Adipocyte (in vitro differentiated cells): ENCODE data around the gene LMOD2.

ENCODE experiments used
- DNase-seq: peaks from one replicate; pipeline ENCODE4 v3.0.0-alpha.2; 2015; ENCODE audit warnings: low read depth
- H3K27me3 ChIP-seq: replicated peaks from 2 replicates; pipeline ENCODE4 v1.7.0; 2013; ENCODE audit warnings: mild to moderate bottlenecking, low read length, moderate library complexity; ENCODE audit not compliant: control insufficient read depth, insufficient read depth
- H3K36me3 ChIP-seq: 2 replicates; pipeline ENCODE4 v1.7.0; 2013; ENCODE audit warnings: low read length, mild to moderate bottlenecking, moderate library complexity; ENCODE audit not compliant: control insufficient read depth, insufficient read depth, severe bottlenecking
- H3K4me1 ChIP-seq: 2 replicates; pipeline ENCODE4 v1.7.0; 2013; ENCODE audit warnings: mild to moderate bottlenecking, low read length, moderate library complexity; ENCODE audit not compliant: control insufficient read depth, insufficient read depth
- H3K4me3 ChIP-seq: 2 replicates; pipeline ENCODE4 v1.7.0; 2013; ENCODE audit warnings: mild to moderate bottlenecking, low read length, moderate library complexity
- H3K9ac ChIP-seq: 2 replicates; pipeline ENCODE4 v1.7.0; 2013; ENCODE audit warnings: mild to moderate bottlenecking, low read length, moderate library complexity
- H3K9me3 ChIP-seq: 2 replicates; pipeline ENCODE4 v1.7.0; 2013; ENCODE audit warnings: mild to moderate bottlenecking, low read length, moderate library complexity; ENCODE audit not compliant: control insufficient read depth

Gene LMOD2

GRCh38 chr7:123692471-123692877 is 36.8 kb downstream of the LMOD2 start:
- Histone ChIP-seq H3K4me3 (no peak overlapping the region), H3K9ac (no peak overlapping the region), H3K4me1 (no peaks in the 10 kb centered on the region), H3K36me3 (peaks cover 73% of the 10 kb centered on the region), H3K27me3 (no peaks in the 10 kb centered on the region), H3K9me3 (no peaks in the 10 kb centered on the region)
- DNase-seq: no peak

DNA sequence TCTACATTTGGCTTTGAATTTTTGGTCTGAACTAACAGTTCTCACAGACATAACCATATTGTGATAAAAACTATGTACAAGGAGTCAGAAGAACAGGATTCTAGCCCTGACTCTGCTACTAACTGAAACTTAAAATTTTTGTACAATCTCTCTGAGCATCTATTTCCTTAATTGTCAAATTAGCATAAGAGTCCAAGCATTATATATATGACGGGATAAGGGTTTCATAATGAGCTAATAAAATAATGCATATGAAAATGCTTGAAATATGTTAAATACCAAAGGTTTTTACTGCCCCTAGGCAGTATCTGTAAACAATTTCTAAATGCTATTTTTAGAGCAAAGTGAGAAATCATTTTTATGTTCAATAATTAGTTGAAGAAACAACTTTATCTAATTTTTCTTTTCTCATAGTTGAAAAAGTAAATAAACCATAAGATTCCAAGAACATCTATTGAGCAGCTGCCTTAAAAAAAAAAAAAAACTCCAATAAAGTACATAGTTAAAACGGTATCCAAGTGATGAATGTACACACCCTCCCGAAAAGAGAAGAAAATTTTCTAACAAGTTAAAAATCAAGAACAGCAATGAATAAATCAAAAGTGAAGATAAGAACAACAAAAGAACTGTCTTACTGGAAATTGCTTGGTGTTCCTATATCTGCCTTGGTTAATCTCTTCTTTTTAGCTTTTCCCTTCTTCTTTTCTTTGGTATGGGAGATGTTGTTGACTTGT is 40.4 kb downstream of the LMOD2 start:
- H3K4me3 ChIP-seq: no peak overlapping the region
- H3K27me3 ChIP-seq: no peaks in the 10 kb centered on the region
- no peaks in the 10 kb centered on the region for H3K9me3 ChIP-seq
- DNase-seq: no peak
- H3K36me3 ChIP-seq: peaks cover 62% of the 10 kb centered on the region
- H3K9ac ChIP-seq: no peak overlapping the region
- H3K4me1 ChIP-seq: no peaks in the 10 kb centered on the region

GRCh38 chr7:123705211-123705901 is 49.7 kb downstream of the LMOD2 start:
- Histone ChIP-seq H3K9ac (no peak overlapping the region), H3K9me3 (no peaks in the 10 kb centered on the region), H3K36me3 (peaks cover 60% of the 10 kb centered on the region), H3K4me1 (peaks cover 11% of the 10 kb centered on the region), H3K4me3 (no peak overlapping the region), H3K27me3 (no peaks in the 10 kb centered on the region)
- no peak for DNase-seq

GRCh38 chr7:123709525-123709924 is 53.9 kb downstream of the LMOD2 start:
- no peaks in the 10 kb centered on the region for H3K27me3 ChIP-seq
- H3K4me3 ChIP-seq: no peak overlapping the region
- peaks cover 42% of the 10 kb centered on the region for H3K36me3 ChIP-seq
- no peak for DNase-seq
- peaks cover 30% of the 10 kb centered on the region for H3K4me1 ChIP-seq
- no peaks in the 10 kb centered on the region for H3K9me3 ChIP-seq
- H3K9ac ChIP-seq: no peak overlapping the region

DNA sequence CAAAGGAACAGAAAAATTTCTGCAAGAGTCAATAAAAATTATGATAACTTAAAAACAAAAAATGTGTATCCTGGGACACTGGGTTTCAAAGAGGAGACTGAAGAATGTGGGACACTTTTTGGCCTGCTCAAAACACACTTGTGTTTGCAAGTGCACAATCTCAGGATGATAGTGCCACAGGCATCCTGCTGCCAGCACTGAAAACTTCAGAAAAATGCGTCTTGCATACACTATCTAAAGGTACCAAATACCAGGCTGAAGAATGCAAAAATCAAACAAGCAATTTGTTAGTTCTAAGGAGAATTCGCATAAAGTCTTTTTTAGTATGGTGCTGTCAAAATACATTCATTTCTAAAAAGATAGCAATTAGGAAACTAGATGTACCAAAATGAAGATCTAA is 55.0 kb downstream of the LMOD2 start:
- Histone ChIP-seq H3K9me3 (no peaks in the 10 kb centered on the region), H3K4me1 (peaks cover 40% of the 10 kb centered on the region), H3K27me3 (no peaks in the 10 kb centered on the region), H3K4me3 (no peak overlapping the region), H3K9ac (no peak overlapping the region), H3K36me3 (peaks cover 31% of the 10 kb centered on the region)
- no peak for DNase-seq

DNA sequence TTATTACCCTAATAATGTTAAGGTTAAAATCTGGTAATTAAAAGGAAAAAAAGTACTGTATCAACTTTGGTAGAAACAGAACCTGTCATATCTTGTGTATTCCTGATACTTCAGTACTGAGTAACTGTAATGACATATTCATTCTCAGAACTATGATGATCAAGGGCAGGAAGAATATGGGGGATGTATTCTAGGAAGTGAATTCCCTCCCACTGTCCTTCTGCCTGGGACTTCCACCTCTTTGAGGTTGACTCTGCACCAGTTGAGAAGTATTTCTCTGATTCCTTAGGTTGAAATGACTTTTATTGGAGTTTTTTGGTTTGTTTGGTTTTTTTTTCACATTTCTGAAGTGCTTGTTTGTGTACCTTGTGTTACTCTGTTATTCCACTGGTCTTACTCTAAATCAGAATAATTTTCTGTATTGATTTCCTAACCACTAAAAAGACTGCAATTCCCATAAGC is 56.2 kb downstream of the LMOD2 start:
- DNase-seq: no peak
- H3K4me1 ChIP-seq: peaks cover 40% of the 10 kb centered on the region
- peaks cover 20% of the 10 kb centered on the region for H3K36me3 ChIP-seq
- no peaks in the 10 kb centered on the region for H3K27me3 ChIP-seq
- H3K9me3 ChIP-seq: no peaks in the 10 kb centered on the region
- no peak overlapping the region for H3K4me3 ChIP-seq
- no peak overlapping the region for H3K9ac ChIP-seq

GRCh38 chr7:123712619-123713018 is 57.0 kb downstream of the LMOD2 start:
- Histone ChIP-seq H3K9me3 (no peaks in the 10 kb centered on the region), H3K4me3 (no peak overlapping the region)

More at GRCh38 chr7:123712619-123713018, 57.0 kb downstream of the LMOD2 start:
- Histone ChIP-seq H3K36me3 (peaks cover 12% of the 10 kb centered on the region), H3K27me3 (no peaks in the 10 kb centered on the region), H3K4me1 (peaks cover 40% of the 10 kb centered on the region), H3K9ac (no peak overlapping the region)
- DNase-seq: peak; percentile 50
